ENCODE measurements around the gene PDE7B.

DNA sequence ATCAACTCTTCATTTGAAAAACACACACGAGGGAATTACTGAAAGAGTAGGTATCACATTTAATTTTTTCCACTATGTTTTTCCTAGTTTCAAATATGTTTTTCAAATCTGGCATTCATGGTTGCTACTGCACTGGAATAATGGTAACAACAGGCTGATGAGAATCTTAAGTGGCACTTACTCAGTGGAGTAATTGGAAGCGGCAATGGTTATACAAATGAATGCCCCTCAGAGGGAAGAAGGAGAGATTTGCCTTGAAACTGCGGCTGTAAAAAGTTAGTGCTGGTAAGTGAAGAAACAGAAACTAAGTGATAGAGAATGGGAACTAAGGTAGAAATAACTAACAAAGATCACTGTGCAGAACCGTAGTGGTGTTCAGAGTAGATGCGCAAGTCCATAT is 41.0 kb upstream of the PDE7B start:
- TF ChIP-seq, protein P1, sequence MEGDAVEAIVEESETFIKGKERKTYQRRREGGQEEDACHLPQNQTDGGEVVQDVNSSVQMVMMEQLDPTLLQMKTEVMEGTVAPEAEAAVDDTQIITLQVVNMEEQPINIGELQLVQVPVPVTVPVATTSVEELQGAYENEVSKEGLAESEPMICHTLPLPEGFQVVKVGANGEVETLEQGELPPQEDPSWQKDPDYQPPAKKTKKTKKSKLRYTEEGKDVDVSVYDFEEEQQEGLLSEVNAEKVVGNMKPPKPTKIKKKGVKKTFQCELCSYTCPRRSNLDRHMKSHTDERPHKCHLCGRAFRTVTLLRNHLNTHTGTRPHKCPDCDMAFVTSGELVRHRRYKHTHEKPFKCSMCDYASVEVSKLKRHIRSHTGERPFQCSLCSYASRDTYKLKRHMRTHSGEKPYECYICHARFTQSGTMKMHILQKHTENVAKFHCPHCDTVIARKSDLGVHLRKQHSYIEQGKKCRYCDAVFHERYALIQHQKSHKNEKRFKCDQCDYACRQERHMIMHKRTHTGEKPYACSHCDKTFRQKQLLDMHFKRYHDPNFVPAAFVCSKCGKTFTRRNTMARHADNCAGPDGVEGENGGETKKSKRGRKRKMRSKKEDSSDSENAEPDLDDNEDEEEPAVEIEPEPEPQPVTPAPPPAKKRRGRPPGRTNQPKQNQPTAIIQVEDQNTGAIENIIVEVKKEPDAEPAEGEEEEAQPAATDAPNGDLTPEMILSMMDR (conservative IDR thresholded peaks at IDR 0.05; ENCODE audit: low read length): no peak
- TF ChIP-seq EZH2phosphoT487 (IDR thresholded peaks at IDR 0.05; ENCODE audit: borderline replicate concordance): no peak
